HG03280 (cell line): Measurements from ENCODE around the gene STC2.
"Not testable (repeated sequence)": the region's sequence is repeated elsewhere in the genome, so short reads cannot be mapped to it uniquely, and the experiment has no call there.

Experiments used
- ATAC-seq: cut with Tn5 transposase; IDR thresholded peaks from one replicate; pipeline ENCODE4 v1.9.1; 2021; ENCODE audit warnings: mild to moderate bottlenecking, moderate library complexity; ENCODE audit not compliant: unreplicated experiment

Gene STC2, protein sequence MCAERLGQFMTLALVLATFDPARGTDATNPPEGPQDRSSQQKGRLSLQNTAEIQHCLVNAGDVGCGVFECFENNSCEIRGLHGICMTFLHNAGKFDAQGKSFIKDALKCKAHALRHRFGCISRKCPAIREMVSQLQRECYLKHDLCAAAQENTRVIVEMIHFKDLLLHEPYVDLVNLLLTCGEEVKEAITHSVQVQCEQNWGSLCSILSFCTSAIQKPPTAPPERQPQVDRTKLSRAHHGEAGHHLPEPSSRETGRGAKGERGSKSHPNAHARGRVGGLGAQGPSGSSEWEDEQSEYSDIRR

DNA sequence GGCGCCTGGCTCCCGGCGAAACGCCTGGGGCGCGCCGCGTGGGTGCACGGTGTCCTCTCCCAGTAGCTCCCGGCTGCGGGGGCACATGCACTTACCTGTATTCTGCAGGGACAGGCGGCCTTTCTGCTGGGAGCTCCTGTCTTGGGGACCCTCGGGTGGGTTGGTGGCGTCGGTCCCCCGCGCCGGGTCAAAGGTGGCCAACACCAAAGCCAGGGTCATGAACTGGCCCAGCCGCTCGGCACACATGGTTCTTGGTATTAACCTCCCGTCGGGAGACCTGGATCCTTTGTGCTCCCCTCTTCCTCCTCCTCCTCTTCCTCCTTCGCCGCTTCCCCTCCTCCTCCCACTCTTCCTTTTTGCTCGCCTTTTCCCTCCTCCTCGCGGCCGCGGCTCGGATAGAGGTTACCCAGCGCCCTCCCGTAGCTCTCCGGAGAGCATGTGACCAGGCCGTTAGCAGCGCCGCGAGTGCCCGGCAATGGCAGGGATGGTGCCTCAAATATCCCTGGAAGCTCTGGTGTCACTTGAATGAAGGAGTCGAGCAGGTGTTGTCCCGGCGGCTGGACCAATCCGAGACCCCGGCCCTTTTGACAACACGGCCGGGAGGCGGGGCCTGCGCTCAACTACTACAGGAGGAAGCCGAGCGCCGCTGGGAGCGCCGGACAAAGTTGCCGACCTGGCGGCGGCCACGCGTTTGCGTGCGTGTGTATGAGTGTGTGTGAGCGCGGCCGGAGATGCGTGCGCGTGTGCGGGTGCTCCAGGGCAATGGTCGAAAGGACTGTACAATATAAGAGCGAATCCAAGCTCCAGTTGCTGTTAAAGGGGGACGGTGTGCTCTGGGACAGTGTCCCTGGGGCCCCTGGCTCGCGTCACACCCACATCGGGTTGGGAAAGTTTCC, at the start of gene STC2:
STC2 (minus strand) TSS at position 467 of the 896 bp plus-strand sequence; CDS start at position 246, 221 bp downstream.
- ATAC-seq = peak; percentile 45

DNA sequence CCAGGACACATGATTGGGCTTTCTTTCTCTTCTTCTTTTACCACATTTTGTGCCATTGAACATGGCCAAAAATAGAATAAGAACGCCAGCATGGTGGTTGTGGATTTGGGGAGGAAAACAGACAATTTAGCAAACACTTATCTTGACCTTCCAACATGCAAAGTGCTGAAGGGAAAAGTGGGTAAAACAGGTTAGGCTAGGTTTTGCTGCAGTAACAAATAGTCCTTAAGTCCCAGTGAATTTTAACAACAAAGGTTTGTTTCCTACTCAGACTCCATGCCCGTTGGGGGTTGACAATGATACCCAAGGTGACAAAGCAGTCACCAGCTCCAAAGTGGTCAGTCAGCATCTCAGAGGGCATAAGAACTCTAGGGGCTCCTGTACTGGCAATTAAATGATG, 43.2 kb upstream of the STC2 start:
- ATAC-seq = no peak

DNA sequence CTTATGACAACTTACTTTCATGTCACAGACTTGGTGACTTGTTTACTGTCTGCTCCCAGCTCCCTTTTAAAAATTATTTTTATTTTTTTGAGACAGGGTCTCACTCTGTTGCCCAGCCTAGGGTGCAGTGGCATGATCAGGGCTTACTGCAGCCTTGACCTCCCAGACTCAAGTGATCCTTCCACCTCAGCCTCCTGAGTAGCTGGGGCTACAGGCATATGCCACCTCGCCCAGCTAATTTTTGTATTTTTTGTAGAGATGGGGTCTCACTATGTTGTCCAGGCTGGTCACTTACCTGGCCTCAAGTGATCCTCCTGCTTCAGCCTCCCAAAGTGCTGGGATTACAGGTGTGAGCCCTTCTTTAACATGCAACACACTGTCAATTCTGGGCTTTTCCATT, 35.2 kb upstream of the STC2 start:
- ATAC-seq = not testable (repeated sequence)

DNA sequence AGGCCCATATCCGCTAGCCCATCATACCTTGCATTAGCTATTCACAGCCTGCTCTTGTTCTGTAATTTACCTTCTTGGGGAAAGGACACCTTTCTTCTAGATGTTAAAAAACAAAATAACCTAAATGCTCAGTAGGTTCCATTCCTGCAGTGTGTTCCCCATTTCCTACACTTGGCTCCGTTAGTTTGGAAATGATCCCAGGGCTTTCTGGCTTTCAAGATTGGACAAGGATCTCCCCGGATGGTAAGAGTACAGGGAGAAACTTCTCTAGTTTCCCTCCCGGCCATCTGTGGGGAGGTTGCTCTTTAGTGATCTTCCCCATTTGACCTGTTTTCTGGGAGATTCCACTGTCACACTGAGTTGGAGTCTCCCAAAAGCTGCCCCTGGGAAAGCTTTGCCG, 27.3 kb upstream of the STC2 start:
- no peak for ATAC-seq

DNA sequence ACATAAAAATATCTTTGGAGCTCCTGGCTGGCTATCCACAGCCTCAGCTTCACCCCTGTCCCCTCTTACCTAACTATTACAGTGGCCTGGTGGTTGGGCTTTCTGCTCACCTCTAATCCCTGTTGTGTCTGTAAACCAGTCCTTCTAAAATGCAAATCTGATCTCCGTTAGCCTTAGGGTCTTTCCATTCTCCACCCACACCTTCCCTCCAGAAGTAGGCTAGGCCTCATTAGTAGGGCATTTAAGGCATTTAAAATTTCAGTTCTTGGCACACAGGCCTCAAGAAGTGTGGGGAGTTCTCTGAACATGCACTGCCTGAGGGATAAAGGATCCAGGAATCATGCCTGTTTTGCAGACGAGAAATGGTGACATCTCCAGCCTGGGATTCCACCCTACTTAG, 26.4 kb upstream of the STC2 start:
- ATAC-seq = no peak

DNA sequence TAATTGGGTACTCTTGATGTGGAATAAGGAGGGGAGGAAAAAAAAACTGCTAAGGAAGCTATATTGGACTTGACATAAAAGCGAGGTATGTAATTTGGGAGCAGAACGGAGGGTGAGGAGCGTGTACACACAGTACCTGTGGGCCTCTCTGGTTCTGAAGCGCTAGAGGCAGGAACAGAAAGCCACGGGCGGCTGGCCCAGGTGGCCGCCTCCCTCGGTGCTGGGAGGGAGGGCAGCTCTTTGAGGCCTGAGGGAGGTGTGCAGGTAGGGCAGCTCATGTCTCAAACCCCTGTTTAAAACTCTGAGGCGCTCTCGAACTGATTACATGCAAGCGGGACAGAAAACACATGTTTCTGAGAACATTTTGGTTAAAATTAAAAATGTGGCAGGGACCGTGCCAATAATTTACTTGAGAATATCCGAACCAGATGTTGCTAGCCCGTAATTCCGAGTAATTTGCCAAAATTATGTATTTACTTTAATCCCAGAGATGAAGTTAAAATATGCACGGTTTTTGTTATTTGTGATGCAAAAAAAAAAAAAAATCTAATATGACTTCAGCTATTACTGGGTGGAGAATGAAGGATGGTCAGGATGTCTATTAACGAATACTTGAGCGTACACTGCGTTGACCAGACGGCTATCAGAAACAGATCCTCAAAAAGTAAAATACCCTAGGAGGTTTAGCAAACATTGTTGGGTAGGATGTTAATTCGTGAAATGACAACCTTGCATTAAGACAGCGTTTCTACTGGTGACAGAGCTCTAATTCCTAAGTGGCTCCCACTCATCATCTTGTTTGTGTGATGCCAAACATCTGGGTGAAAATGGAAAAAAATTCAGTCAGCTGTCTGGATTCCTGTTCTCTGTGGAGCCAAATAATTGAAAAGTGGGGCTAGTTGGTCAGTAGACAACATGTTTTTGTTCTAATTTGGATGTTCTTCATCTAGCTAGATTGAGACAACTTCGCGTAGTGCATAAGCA, 24.4 kb upstream of the STC2 start:
- ATAC-seq = no peak

DNA sequence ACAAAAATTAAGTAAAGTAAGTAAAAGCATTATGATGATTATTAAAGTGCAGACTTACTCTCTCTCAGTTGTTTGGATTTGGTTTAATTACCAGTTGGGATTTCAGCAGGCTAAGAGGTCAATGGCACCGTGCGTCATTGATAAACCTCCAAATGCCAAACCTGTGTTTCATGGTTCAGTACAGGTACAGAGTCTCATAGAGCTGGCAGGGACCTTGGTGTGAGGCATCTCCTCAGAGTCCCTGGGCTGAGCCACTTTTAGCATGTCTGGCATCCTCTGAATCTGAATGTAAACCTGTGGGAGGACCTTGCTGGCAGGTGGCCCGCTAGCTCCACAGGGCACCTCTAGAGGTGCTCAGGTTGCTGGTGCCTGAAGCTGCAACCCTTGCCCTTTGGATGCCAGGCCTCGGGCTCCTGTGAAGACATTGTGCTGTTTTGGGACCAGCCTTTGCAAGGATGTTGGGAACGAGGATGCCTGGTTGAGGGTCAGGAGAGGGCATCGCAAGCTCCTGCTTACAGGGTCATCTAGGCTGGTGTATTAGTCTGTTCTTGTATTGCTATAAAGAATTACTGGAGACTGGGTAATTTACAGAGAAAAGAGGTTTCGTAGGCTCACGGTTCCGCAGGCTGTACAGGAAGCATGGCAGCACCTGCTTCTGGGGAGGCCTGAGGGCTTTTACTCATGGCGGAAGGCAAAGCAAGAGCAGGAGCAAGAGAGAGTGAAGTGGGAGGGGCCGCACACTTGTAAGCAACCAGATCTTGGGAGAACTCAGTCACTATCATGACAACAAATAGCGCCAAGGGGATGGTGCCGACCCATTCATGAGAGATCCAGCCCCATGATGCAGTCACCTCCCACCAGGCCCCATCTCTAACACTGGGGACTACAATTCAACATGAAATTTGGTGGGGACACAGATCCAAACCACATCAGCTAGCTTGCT, 14.9 kb upstream of the STC2 start:
- no peak for ATAC-seq

DNA sequence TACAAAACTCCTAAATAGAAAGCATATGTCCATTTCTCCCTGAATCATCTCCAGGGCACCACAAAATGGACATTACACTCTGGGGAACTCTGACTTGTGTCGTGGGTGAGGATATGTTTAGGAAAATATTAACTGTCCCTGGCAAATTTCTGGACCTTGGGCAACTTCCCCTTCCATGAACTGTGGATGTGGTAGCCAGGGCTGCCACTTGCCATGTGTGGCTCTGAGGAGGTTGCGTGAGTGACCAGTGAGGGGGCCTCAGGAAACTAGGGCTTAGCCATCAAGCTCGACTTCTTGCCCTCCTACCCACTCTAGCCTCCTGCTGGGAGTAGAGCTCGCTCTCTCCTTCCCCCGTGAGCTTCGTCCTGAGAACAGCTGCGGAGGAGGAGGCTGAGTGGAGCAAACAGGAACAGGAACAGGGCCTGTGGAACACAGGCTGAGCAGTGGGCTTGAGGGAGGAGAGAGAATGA, 13.8 kb upstream of the STC2 start:
- no peak for ATAC-seq

DNA sequence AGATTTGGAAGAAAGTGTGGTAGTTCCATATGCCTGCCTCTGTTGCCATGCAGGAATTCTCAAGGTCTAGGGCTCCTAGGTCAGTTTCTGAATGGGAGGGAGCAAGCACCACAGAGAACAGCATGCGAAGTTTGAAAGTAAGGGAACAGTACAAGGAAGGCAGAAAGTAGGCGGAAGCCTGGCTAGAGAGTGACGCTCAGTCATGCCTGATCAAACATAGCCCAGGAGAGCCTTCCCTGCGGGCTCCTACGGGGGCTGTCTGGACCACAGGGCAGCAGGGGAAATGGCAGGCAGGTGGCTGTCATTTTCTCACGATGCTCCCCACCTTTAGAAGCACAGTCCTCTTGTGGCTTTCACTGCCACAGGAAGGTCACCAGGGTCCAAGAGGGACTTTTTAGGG, 12.8 kb upstream of the STC2 start:
- no peak for ATAC-seq

DNA sequence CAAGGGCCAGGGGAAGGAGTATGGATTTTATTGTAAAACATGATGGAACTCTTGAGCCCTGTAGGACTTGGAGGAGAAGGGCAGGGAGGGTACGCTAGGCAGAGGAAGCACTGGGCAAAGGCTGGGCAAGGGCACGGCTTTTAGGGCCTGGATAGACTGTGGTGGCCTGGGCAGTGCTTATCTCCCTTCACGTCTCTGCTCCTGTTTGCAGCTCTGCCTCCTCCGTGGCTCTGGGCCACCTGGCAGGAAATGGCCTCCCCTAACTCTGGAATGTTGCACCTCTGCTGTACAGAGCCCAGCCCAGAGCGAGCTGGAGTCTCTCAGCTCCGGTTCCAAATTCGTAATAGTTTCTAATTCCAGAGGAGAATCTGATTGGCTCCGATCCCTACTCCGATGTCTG, 12.2 kb upstream of the STC2 start:
- no peak for ATAC-seq

DNA sequence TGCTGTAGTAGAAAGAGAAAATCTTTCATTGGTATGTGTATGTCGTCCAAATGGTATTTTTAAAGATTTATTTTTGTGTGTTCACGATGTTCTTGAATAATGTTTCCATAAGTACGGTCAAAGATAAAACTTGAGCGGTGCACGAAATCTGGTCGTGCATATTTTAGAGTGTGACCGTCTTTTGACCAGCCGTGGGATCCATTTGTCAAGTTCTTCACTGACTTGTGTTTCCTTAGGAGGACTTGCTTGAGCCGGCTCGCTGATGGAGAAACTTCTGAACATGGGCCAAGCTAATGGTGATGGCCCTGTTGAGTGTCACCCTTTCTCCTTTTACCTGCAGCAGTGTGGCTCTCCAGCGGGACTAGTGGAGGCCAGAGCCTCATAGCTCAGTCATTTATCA, 11.1 kb upstream of the STC2 start:
- no peak for ATAC-seq

DNA sequence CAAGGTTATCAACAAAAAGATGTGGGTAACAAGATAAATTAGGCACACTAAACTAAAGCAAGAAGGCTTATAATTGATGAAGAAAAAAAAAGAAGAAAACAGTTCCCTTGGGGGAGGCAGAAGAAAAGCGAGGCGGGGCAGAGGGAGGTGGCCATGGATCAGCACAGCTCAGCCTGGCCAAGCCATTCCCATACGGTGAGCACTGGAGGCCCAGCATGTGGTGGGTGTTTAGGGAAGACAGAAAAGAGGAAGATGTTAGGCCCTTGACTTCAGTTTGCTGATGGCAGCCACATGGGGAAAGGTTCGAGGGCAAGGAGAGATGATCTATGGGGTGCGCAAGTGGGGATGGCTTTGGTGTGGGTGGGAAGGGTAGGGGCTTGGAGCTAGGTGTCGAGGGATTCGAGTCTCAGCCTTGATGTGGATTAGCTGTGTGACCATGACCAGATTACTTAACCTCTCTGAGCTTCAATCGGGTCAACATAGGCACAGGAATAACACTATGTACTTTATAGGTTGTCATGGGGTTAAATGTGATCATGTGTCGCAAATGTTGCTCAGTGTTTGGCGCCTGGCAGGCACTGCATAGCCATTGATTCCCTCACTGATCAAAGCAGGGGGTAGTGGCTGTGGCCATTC, 10.3 kb upstream of the STC2 start:
- no peak for ATAC-seq

DNA sequence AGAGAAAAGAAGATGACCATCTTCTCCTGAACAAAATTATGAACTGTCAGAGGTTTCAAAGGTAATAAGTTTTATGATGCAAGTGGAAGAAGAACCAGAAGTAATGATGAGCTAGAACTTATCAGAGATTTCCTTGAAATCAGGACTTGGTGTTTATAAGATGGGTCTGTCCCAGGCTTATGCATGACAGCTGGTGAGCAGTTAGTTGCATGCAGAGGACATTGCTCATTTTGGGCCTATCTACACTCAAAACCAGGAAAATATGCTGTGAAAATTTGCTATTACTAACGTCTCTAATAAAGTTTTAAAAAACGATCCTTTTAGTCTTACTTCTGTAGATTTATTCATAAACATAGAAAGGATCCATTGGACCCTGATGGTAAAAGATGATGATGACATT, 6.6 kb upstream of the STC2 start:
- no peak for ATAC-seq

DNA sequence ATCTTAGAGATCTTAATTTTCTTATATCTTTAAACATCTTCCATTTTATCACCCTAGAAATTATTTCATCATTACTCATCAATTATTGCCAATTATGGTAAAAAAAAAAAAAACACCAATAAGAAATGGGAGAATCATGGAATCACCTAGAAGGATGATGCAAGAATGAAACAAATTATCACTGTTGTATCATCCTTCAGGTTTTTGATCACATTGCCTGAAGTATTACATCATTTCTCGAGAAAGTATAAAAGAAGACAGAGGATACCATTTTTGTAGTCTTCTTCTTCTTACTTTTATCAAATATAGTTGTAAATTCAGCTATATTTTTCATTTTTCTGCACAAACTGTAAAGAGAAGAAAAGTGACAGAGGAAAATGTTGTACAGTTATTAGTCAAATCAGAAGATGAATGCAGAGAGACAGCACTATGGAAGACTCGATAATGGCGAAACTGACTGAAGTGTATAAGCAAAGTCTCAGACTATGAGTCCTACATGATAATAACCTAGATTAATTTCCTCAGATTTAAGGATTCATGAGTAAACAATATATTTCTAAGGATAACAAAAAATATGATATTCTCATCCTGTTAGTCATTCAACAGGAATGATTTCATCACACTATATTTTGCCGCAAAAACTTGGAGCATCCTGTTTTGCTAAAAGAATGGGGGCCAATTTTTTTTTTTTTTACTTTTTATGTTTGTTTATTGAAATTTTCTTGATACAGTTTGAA, 5.9 kb upstream of the STC2 start:
- ATAC-seq = no peak

DNA sequence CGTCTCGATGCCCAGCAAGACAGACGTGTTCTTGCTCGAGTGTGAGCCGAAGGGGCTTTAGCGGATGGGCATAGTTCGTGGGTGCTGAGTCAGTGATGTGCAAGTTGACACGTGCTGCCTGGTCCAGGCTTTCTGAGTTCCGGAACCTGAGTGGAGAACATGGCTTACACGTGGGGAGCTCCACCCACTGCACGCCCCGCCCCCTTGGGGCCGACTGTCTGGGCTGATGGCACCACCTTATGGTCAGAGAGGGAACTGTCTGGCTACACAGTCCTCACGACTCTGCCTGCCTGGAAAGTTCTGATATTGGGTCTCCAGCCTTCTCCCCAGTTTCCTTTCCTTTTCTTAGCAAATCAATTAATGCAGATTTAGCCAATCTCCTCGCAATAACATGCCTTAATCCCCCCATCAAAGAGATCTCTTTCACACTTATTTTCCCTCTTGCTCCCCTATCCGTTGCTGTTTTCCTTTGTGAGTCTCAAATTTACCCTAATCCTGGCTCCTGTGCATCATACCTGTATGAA, 3.8 kb upstream of the STC2 start:
- peak; percentile 68 for ATAC-seq

DNA sequence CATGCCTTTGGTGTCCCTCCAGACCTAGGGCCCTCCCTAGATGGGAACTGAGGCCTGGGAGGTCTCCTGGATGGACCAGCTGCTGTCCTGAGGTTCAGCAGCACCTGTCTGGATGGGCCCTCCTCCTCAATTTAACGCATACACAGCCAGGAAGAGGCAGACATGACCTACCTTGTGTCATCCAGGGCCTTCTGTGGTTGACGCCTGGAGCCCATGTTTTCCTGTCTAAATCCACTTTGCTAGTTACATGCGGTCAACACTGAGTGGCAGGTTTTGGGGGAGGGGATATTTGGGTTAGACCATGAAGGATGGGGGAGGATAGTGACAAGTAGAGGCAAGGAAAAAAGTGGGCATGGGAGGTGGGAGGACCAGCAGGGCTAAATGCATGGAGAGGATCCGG, 3.1 kb upstream of the STC2 start:
- no peak for ATAC-seq

DNA sequence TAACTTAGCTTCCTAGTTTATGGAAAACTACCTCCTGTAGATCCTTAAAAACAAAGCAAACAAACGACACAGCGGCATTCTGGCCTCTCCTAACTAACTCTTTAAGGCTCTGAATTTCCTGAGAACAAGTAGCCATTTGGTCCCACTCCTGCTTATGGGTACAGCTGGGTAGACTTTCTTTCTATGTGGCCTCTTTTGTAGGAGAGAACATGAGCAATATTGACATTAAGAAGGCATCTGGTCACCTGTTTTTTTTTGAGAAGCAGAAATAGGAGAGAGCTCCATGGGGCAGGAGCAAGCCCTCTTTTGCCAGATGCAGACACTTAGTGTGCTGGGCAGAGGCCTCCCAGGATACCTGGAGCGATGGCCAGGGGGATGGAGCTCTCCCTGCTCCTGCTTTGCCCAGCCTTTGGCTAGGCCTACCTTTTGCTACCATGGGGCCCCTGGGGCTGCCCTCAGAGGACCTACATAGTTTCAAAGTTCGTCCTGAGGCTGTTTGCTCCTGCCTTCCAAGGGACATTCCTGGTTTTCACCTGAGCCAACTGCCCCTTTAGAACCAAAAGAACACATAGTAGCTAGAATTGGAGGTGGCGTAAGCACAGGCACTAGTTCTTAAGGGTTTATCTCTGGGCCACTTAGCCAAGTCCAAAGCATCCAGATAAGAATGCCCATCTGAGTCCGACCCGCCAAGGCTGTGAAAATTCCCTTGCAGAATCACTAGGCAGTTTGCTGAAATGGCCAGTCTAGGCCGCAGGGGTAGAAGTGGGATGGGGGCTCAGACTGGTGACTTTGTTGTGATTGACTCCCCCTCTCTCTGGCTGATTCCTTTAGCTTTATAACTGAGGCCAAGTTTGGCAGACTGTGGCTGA, 2.4 kb upstream of the STC2 start:
- no peak for ATAC-seq
